Ramos (cell line): ENCODE measurements around the gene NACA2.
"Not testable (repeated sequence)": the region's sequence is repeated elsewhere in the genome, so short reads cannot be mapped to it uniquely, and the experiment has no call there.

Source experiments
- in situ Hi-C: fragments of 300-500 bp; cut with MboI; formaldehyde crosslinking; loops from one replicate; pipeline ENCODE4 v1.14.3; 2022; ENCODE audit warnings: low sequenced_read_pairs; ENCODE audit not compliant: unreplicated experiment

NACA2 gene

GRCh38 chr17:61581611-61582349 is 9.2 kb downstream of the NACA2 start:
- in situ Hi-C loops = no loop called here

GRCh38 chr17:61580502-61580901 is 10.5 kb downstream of the NACA2 start:
- in situ Hi-C loops = no loop called here

- in situ Hi-C loops = no loop called here
These were observed 11.1 kb downstream of the NACA2 start for GRCh38 chr17:61579961-61580360.

GRCh38 chr17:61579347-61579746 is 11.7 kb downstream of the NACA2 start:
- in situ Hi-C loops = no loop called here

GRCh38 chr17:61578645-61579044 is 12.4 kb downstream of the NACA2 start:
- in situ Hi-C loops = no loop called here

- in situ Hi-C loops = no loop called here
These were observed 15.0 kb downstream of the NACA2 start for GRCh38 chr17:61575983-61576382.

- in situ Hi-C loops = no loop called here
These were observed 15.6 kb downstream of the NACA2 start for GRCh38 chr17:61575352-61575975.

- in situ Hi-C loops = no loop called here
These were observed 16.3 kb downstream of the NACA2 start for GRCh38 chr17:61574542-61575351.

- in situ Hi-C loops = not testable (repeated sequence)
These were observed 18.5 kb downstream of the NACA2 start for GRCh38 chr17:61572547-61572946.

GRCh38 chr17:61571624-61572023 is 19.4 kb downstream of the NACA2 start:
- in situ Hi-C loops = no loop called here

- in situ Hi-C loops = no loop called here
These were observed 20.9 kb downstream of the NACA2 start for GRCh38 chr17:61570118-61570517.

- in situ Hi-C loops = not testable (repeated sequence)
These were observed 21.5 kb downstream of the NACA2 start for GRCh38 chr17:61569525-61569924.

GRCh38 chr17:61568219-61569072 is 22.6 kb downstream of the NACA2 start:
- in situ Hi-C loops = no loop called here

- in situ Hi-C loops = no loop called here
These were observed 23.8 kb downstream of the NACA2 start for GRCh38 chr17:61567045-61567802.

GRCh38 chr17:61566448-61566847 is 24.6 kb downstream of the NACA2 start:
- in situ Hi-C loops = not testable (repeated sequence)

- in situ Hi-C loops = not testable (repeated sequence)
These were observed 25.2 kb downstream of the NACA2 start for GRCh38 chr17:61565850-61566249.

- in situ Hi-C loops = no loop called here
These were observed 25.8 kb downstream of the NACA2 start for GRCh38 chr17:61565213-61565612.

- in situ Hi-C loops = no loop called here
These were observed 28.7 kb downstream of the NACA2 start for GRCh38 chr17:61562287-61562686.

- in situ Hi-C loops = no loop called here
These were observed 29.7 kb downstream of the NACA2 start for GRCh38 chr17:61561354-61561753.

GRCh38 chr17:61560071-61560470 is 30.9 kb downstream of the NACA2 start:
- in situ Hi-C loops = no loop called here
